Measurements from ENCODE around the gene MBLAC1. TPM values are rescaled to one million over a fixed set of nuclear protein-coding genes. Genes with fewer than 3 reads are reported as not detected.
"Not testable (repeated sequence)": the region's sequence is repeated elsewhere in the genome, so short reads cannot be mapped to it uniquely, and the experiment has no call there.

Gene MBLAC1
- total RNA-seq, 1 experiment from 2014 or later: 1.2 TPM

DNA sequence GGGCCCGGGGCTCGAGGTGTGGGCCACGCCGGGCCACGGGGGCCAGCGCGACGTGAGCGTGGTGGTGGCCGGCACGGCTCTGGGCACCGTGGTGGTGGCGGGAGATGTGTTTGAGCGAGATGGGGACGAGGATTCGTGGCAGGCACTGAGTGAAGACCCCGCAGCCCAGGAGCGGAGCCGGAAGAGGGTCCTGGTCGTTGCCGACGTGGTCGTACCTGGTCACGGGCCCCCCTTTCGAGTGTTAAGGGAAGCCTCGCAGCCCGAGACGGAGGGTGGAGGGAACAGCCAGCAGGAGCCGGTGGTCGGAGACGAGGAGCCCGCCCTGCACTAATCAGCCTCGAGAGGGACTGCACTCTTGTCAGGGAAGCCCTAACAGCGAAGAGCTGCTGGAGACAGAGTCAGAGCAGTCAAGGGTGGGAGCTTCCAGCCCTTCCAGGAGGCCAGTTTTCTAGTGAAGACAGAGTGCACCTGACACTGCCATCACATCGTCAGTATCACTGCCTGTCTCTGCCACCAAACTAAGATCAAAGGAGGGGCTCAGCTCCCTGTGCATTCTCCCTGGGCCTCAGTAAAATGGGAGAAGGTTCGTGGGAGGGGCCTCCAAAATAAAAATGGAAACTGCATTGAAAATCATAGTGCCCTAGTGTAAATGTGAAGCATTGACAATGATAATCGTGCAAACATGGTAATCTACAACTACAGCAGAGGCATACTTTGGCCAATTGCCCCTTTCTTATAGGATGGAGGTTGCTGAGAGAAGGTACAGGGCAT lies 1.3 kb downstream of the MBLAC1 start:
- Mint-ChIP-seq H3K36me3 (ENCODE audit: insufficient read depth, unreplicated experiment) (peaks cover 31% of the 10 kb centered on the region), H3K27ac (ENCODE audit: unreplicated experiment) (no peak overlapping the region), H3K9me3 (ENCODE audit: low read depth, unreplicated experiment) (no peaks in the 10 kb centered on the region), H3K27me3 (ENCODE audit: unreplicated experiment) (no peaks in the 10 kb centered on the region), H3K4me1 (ENCODE audit: low read depth, unreplicated experiment) (peaks cover 13% of the 10 kb centered on the region), H3K4me3 (ENCODE audit: low read depth, unreplicated experiment) (peak overlapping the region; percentile 88)
- CTCF ChIA-PET: interaction anchor here (0.6 kb wide), 1 partner anchor 49 kb away, joined by 3 read pairs; the partner anchor contains the start of gene GPC2
- intact Hi-C loops (cut with micrococcal nuclease; ENCODE audit: unreplicated experiment): no loop called here
- no peak for TF ChIP-seq CTCF (IDR thresholded peaks at IDR 0.05; ENCODE audit: unreplicated experiment)
- DNase-seq: no peak
- no TSS peak for BruUV-seq (replicated peaks)

DNA sequence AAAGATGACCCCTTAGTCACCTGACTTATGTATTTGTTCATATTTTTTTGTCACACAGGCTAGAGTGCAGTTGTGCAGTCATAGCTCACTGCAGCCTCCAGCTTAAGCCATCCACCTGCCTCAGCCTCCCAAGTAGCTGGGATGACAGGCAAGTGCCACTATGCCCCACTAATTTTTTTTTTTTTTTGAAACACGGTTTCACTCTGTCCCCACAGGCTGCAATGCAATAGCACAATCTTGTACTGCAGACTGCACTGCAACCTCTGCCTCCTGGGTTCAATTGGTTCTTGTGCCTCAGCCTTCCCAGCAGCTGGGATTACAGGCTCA lies 1.8 kb downstream of the MBLAC1 start:
- CTCF ChIA-PET: interaction anchor here (0.6 kb wide), 1 partner anchor 48 kb away, joined by 3 read pairs; the partner anchor contains the start of gene GPC2
- no peak overlapping the region for H3K4me3 Mint-ChIP-seq (ENCODE audit: low read depth, unreplicated experiment)
- intact Hi-C loops (cut with micrococcal nuclease; ENCODE audit: unreplicated experiment): no loop called here

DNA sequence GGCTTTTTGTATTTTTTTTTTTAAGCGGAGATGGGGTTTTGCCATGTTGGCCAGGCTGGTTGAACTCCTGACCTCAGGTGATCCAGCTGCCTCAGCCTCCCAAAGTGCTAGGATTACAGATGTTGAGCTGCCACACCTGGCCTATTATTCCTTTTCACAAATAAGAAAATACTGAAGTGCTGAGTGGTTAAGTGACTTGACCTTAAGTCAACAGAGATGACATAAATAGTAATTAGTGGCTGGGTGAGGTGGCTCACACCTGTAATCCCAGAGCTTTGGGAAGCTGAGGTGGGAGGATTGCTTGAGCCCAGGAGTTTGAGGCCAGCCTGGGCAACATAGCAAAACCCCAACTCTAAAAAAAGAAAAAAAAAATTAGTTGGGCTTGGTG lies 3.4 kb downstream of the MBLAC1 start:
- CTCF ChIA-PET: interaction anchor here (0.7 kb wide), 1 partner anchor 89 kb away, joined by 3 read pairs; no protein-coding TSS in a partner anchor
- BruUV-seq (replicated peaks); H3K9me3 Mint-ChIP-seq (ENCODE audit: low read depth, unreplicated experiment); H3K27me3 Mint-ChIP-seq (ENCODE audit: unreplicated experiment); DNase-seq; H3K27ac Mint-ChIP-seq (ENCODE audit: unreplicated experiment); H3K4me3 Mint-ChIP-seq (ENCODE audit: low read depth, unreplicated experiment): not testable (repeated sequence)
- peaks cover 13% of the 10 kb centered on the region for H3K4me1 Mint-ChIP-seq (ENCODE audit: low read depth, unreplicated experiment)
- peaks cover 31% of the 10 kb centered on the region for H3K36me3 Mint-ChIP-seq (ENCODE audit: insufficient read depth, unreplicated experiment)
- intact Hi-C loops (cut with micrococcal nuclease; ENCODE audit: unreplicated experiment): loop anchor here (5.0 kb wide), 1 partner anchor 82 kb away; no protein-coding TSS in a partner anchor

More for the DNA sequence above, 1.8 kb downstream of the MBLAC1 start:
- BruUV-seq (replicated peaks): no TSS peak
- no peak for TF ChIP-seq CTCF (IDR thresholded peaks at IDR 0.05; ENCODE audit: unreplicated experiment)
- Mint-ChIP-seq H3K27ac (ENCODE audit: unreplicated experiment) (no peak overlapping the region), H3K36me3 (ENCODE audit: insufficient read depth, unreplicated experiment) (peaks cover 31% of the 10 kb centered on the region), H3K9me3 (ENCODE audit: low read depth, unreplicated experiment) (no peaks in the 10 kb centered on the region), H3K4me1 (ENCODE audit: low read depth, unreplicated experiment) (peaks cover 13% of the 10 kb centered on the region), H3K27me3 (ENCODE audit: unreplicated experiment) (no peaks in the 10 kb centered on the region)
- no peak for DNase-seq

GRCh38 chr7:100130608-100131453 lies 4.1 kb downstream of the MBLAC1 start:
- peak overlapping the region; percentile 33 for H3K4me3 Mint-ChIP-seq (ENCODE audit: low read depth, unreplicated experiment)
- peak; percentile 73 for DNase-seq
- H3K9me3 Mint-ChIP-seq (ENCODE audit: low read depth, unreplicated experiment): no peaks in the 10 kb centered on the region
- TF ChIP-seq CTCF (IDR thresholded peaks at IDR 0.05; ENCODE audit: unreplicated experiment): peak; percentile 78
- CTCF ChIA-PET: interaction anchor here (0.7 to 0.8 kb wide), 2 partner anchors 87 to 90 kb away, joined by 3 to 4 read pairs; no protein-coding TSS in a partner anchor
- no peaks in the 10 kb centered on the region for H3K27me3 Mint-ChIP-seq (ENCODE audit: unreplicated experiment)
- no peak overlapping the region for H3K27ac Mint-ChIP-seq (ENCODE audit: unreplicated experiment)
- peaks cover 13% of the 10 kb centered on the region for H3K4me1 Mint-ChIP-seq (ENCODE audit: low read depth, unreplicated experiment)
- intact Hi-C loops (cut with micrococcal nuclease; ENCODE audit: unreplicated experiment): loop anchor here (5.0 kb wide), 1 partner anchor 81 kb away; no protein-coding TSS in a partner anchor
- BruUV-seq (replicated peaks): no TSS peak
- H3K36me3 Mint-ChIP-seq (ENCODE audit: insufficient read depth, unreplicated experiment): peaks cover 26% of the 10 kb centered on the region
